Neural cell (in vitro differentiated cells): Measurements from ENCODE around the gene SYCP2. TPM values are rescaled to one million over a fixed set of nuclear protein-coding genes. Genes with fewer than 3 reads are reported as not detected.

Experiments
- H2AFZ ChIP-seq: fragments of 200-600, 300-800 bp; sonication (generic), shearing (Covaris generic); 2 replicates; pipeline ENCODE4 v1.6.0; 2014; ENCODE audit warnings: low read depth, mild to moderate bottlenecking, antibody characterized with exemption, low read length, moderate library complexity
- H3F3A ChIP-seq: fragments of 200-600 bp; shearing (Covaris generic); 2 replicates; pipeline ENCODE4 v1.6.1; 2016; ENCODE audit warnings: mild to moderate bottlenecking, moderate library complexity, mixed read lengths, antibody characterized with exemption, low read length; ENCODE audit not compliant: insufficient read depth, poor library complexity, severe bottlenecking
- H3K27ac ChIP-seq: fragments of 200-600, 300-800 bp; sonication (generic), shearing (Covaris generic); 2 replicates; pipeline ENCODE4 v1.5.1; 2014; ENCODE audit warnings: mild to moderate bottlenecking, low read length, moderate library complexity
- H3K27me3 ChIP-seq: fragments of 300-800, 200-600 bp; sonication (generic), shearing (Covaris generic); 2 replicates; pipeline ENCODE4 v1.6.0; 2014; ENCODE audit warnings: mild to moderate bottlenecking, low read depth, low read length, moderate library complexity; ENCODE audit not compliant: insufficient read depth
- H3K36me3 ChIP-seq: fragments of 300-800, 200-600 bp; sonication (generic), shearing (Covaris generic); 2 replicates; pipeline ENCODE4 v1.5.1; 2014; ENCODE audit warnings: mild to moderate bottlenecking, antibody characterized with exemption, low read length, moderate library complexity; ENCODE audit not compliant: insufficient read depth
- H3K4me2 ChIP-seq: fragments of 300-800, 200-600 bp; sonication (generic), shearing (Covaris generic); 2 replicates; pipeline ENCODE4 v1.6.0; 2014; ENCODE audit warnings: mild to moderate bottlenecking, low read length
- H3K4me3 ChIP-seq: fragments of 300-800, 200-600 bp; sonication (generic), shearing (Covaris generic); 2 replicates; pipeline ENCODE4 v1.5.1; 2014; ENCODE audit warnings: mild to moderate bottlenecking, low read length, moderate library complexity
- H3K79me2 ChIP-seq: fragments of 200-600 bp; shearing (Covaris generic); replicated peaks from 2 replicates; pipeline ENCODE4 v1.6.0; 2014; ENCODE audit warnings: mild to moderate bottlenecking, low read length, moderate library complexity; ENCODE audit not compliant: insufficient read depth
- H3K9ac ChIP-seq: fragments of 300-800, 200-600 bp; sonication (generic), shearing (Covaris generic); 2 replicates; pipeline ENCODE4 v1.6.1; 2016; ENCODE audit warnings: mild to moderate bottlenecking, low read length, mixed read lengths
- H3K9me2 ChIP-seq: fragments of 200-600 bp; shearing (Covaris generic); 2 replicates; pipeline ENCODE4 v1.6.1; 2016; ENCODE audit warnings: mild to moderate bottlenecking, low read length, mixed read lengths; ENCODE audit not compliant: insufficient read depth
- H3K9me3 ChIP-seq: fragments of 200-600, 300-800 bp; sonication (generic), shearing (Covaris generic); 2 replicates; pipeline ENCODE4 v1.6.1; 2016; ENCODE audit warnings: mild to moderate bottlenecking, mixed run types, low read length, moderate library complexity, mixed read lengths
- H4K20me1 ChIP-seq: fragments of 200-600 bp; shearing (Covaris generic); 2 replicates; pipeline ENCODE4 v1.6.1; 2016; ENCODE audit warnings: mild to moderate bottlenecking, mixed run types; ENCODE audit not compliant: insufficient read depth
- CTCF ChIP-seq: fragments of 450-650 bp; IDR thresholded peaks from 2 replicates; pipeline ENCODE4 v1.5.1; 2014; ENCODE audit warnings: antibody characterized with exemption, mild to moderate bottlenecking, moderate library complexity; ENCODE audit not compliant: poor library complexity, severe bottlenecking
- EP300 ChIP-seq: fragments of 450-650 bp; conservative IDR thresholded peaks from 2 replicates; pipeline ENCODE4 v1.6.1; 2014; ENCODE audit warnings: antibody characterized with exemption, mild to moderate bottlenecking, moderate library complexity; ENCODE audit not compliant: poor library complexity, severe bottlenecking
- EZH2 ChIP-seq: fragments of 200-600, 300-800 bp; shearing (Covaris generic), sonication (generic); IDR thresholded peaks from 2 replicates; pipeline ENCODE4 v1.6.1; 2014; ENCODE audit warnings: antibody characterized with exemption, low read length, borderline replicate concordance, mild to moderate bottlenecking; ENCODE audit not compliant: insufficient read depth, poor library complexity, severe bottlenecking
- MXI1 ChIP-seq: fragments of 450-650 bp; conservative IDR thresholded peaks from 2 replicates; pipeline ENCODE4 v1.6.1; 2014; ENCODE audit warnings: antibody characterized with exemption, mild to moderate bottlenecking; ENCODE audit not compliant: poor library complexity, severe bottlenecking
- POLR2AphosphoS5 ChIP-seq: IDR thresholded peaks from 2 replicates; pipeline ENCODE4 v1.6.1; 2012
- RAD21 ChIP-seq: fragments of 450-650 bp; conservative IDR thresholded peaks from 2 replicates; pipeline ENCODE4 v1.6.1; 2014; ENCODE audit warnings: antibody characterized with exemption, mild to moderate bottlenecking, moderate library complexity
- REST ChIP-seq: IDR thresholded peaks from 2 replicates; pipeline ENCODE4 v1.6.1; 2012; ENCODE audit warnings: borderline replicate concordance
- SMC3 ChIP-seq: fragments of 450-650 bp; conservative IDR thresholded peaks from 2 replicates; pipeline ENCODE4 v1.6.1; 2014; ENCODE audit warnings: antibody characterized with exemption, mild to moderate bottlenecking, moderate library complexity; ENCODE audit not compliant: poor library complexity
- TAF1 ChIP-seq: IDR thresholded peaks from 2 replicates; pipeline ENCODE4 v1.6.1; 2012; ENCODE audit warnings: low read depth
- polyA plus RNA-seq: library from polyadenylated mRNA; depleted of rRNA; stranded (reverse); fragments of >200 nt; gene quantifications from 2 replicates; pipeline ENCODE4 v1.2.3, GENCODE V29; 2014

Gene SYCP2
- polyA plus RNA-seq, 1 donor from 2014 or later, result 1.4 TPM

- H2AFZ ChIP-seq, result no peak overlapping the region
- no peaks in the 10 kb centered on the region for H3K9me3 ChIP-seq
- H4K20me1 ChIP-seq, result no peaks in the 10 kb centered on the region
- H3K4me3 ChIP-seq, result no peak overlapping the region
- H3K9ac ChIP-seq, result no peak overlapping the region
- no peak for TF ChIP-seq TAF1
- TF ChIP-seq CTCF, result no peak
- no peak for TF ChIP-seq EP300
- no peak for TF ChIP-seq SMC3
- TF ChIP-seq REST, result no peak
- TF ChIP-seq MXI1, result no peak
- TF ChIP-seq POLR2AphosphoS5, result no peak
- TF ChIP-seq RAD21, result no peak
- H3F3A ChIP-seq, result no peaks in the 10 kb centered on the region
- no peaks in the 10 kb centered on the region for H3K36me3 ChIP-seq
- H3K27me3 ChIP-seq, result no peaks in the 10 kb centered on the region
- no peak overlapping the region for H3K27ac ChIP-seq
- no peaks in the 10 kb centered on the region for H3K79me2 ChIP-seq
- H3K9me2 ChIP-seq, result no peaks in the 10 kb centered on the region
- no peak overlapping the region for H3K4me2 ChIP-seq
These were observed 107.9 kb downstream of the SYCP2 start for GRCh38 chr20:59825563-59825920.

- no peaks in the 10 kb centered on the region for H3K9me3 ChIP-seq
- H3K36me3 ChIP-seq, result no peaks in the 10 kb centered on the region
- TF ChIP-seq RAD21, result no peak
- TF ChIP-seq TAF1, result no peak
- no peak for TF ChIP-seq EZH2
- TF ChIP-seq CTCF, result no peak
- no peak for TF ChIP-seq REST
- TF ChIP-seq EP300, result no peak
- no peak for TF ChIP-seq SMC3
- no peak for TF ChIP-seq MXI1
- no peak for TF ChIP-seq POLR2AphosphoS5
- no peak overlapping the region for H3K9ac ChIP-seq
- no peaks in the 10 kb centered on the region for H3K79me2 ChIP-seq
- no peaks in the 10 kb centered on the region for H3K27me3 ChIP-seq
- H3K4me2 ChIP-seq, result no peak overlapping the region
- no peak overlapping the region for H2AFZ ChIP-seq
- no peaks in the 10 kb centered on the region for H3F3A ChIP-seq
- H3K9me2 ChIP-seq, result no peaks in the 10 kb centered on the region
- H3K4me3 ChIP-seq, result no peak overlapping the region
- H3K27ac ChIP-seq, result no peak overlapping the region
- H4K20me1 ChIP-seq, result no peaks in the 10 kb centered on the region
These were observed 108.5 kb downstream of the SYCP2 start for GRCh38 chr20:59824711-59825562.
